ENCODE measurements around the gene PZP.
"Not testable (repeated sequence)": the region's sequence is repeated elsewhere in the genome, so short reads cannot be mapped to it uniquely, and the experiment has no call there.

PZP gene

GRCh38 chr12:9180810-9181209 is 27.4 kb downstream of the PZP start:
- no peak for DNase-seq (ENCODE audit: low spot score)

GRCh38 chr12:9179781-9180180 is 28.4 kb downstream of the PZP start:
- no peak for DNase-seq (ENCODE audit: low spot score)

- DNase-seq (ENCODE audit: low spot score): no peak
Measured at GRCh38 chr12:9169979-9170634, 38.1 kb downstream of the PZP start.

GRCh38 chr12:9167345-9167744 is 40.9 kb downstream of the PZP start:
- DNase-seq (ENCODE audit: low spot score): not testable (repeated sequence)

- DNase-seq (ENCODE audit: low spot score): no peak
Measured at GRCh38 chr12:9163392-9163791, 44.8 kb downstream of the PZP start.

- no peak for DNase-seq (ENCODE audit: low spot score)
Measured at GRCh38 chr12:9156119-9156518, 52.1 kb downstream of the PZP start.

GRCh38 chr12:9149372-9149771 is 58.8 kb downstream of the PZP start:
- no peak for DNase-seq (ENCODE audit: low spot score)

- no peak for DNase-seq (ENCODE audit: low spot score)
Measured at GRCh38 chr12:9148926-9149325, 59.3 kb downstream of the PZP start.

- no peak for DNase-seq (ENCODE audit: low spot score)
Measured at GRCh38 chr12:9147461-9147860, 60.7 kb downstream of the PZP start.

GRCh38 chr12:9144730-9145106 is 63.5 kb downstream of the PZP start:
- no peak for DNase-seq (ENCODE audit: low spot score)

GRCh38 chr12:9143929-9144729 is 64.1 kb downstream of the PZP start:
- no peak for DNase-seq (ENCODE audit: low spot score)

GRCh38 chr12:9143137-9143536 is 65.1 kb downstream of the PZP start:
- no peak for DNase-seq (ENCODE audit: low spot score)

GRCh38 chr12:9139588-9140290 is 68.5 kb downstream of the PZP start:
- not testable (repeated sequence) for DNase-seq (ENCODE audit: low spot score)

GRCh38 chr12:9135903-9136310 is 72.3 kb downstream of the PZP start:
- no peak for DNase-seq (ENCODE audit: low spot score)

- DNase-seq (ENCODE audit: low spot score): no peak
Measured at GRCh38 chr12:9134981-9135628, 73.1 kb downstream of the PZP start.

GRCh38 chr12:9133216-9133916 is 74.8 kb downstream of the PZP start:
- no peak for DNase-seq (ENCODE audit: low spot score)

GRCh38 chr12:9132008-9132535 is 76.1 kb downstream of the PZP start:
- no peak for DNase-seq (ENCODE audit: low spot score)

- DNase-seq (ENCODE audit: low spot score): no peak
Measured at GRCh38 chr12:9130244-9130643, 78.0 kb downstream of the PZP start.

- DNase-seq (ENCODE audit: low spot score): no peak
Measured at GRCh38 chr12:9127936-9128663, 80.1 kb downstream of the PZP start.

GRCh38 chr12:9127484-9127883 is 80.7 kb downstream of the PZP start:
- no peak for DNase-seq (ENCODE audit: low spot score)

Data from CD4-positive, alpha-beta T cell treated with Interleukin-6 at 100 ng/mL for 8 hours (primary cell).